GM21717 (cell line): ENCODE data around the gene MCM8.
"Not testable (repeated sequence)": the region's sequence is repeated elsewhere in the genome, so short reads cannot be mapped to it uniquely, and the experiment has no call there.

Experiments
- ATAC-seq: cut with Tn5 transposase; IDR thresholded peaks from one replicate; pipeline ENCODE4 v1.9.1; 2021; ENCODE audit warnings: mild to moderate bottlenecking, moderate library complexity; ENCODE audit not compliant: unreplicated experiment

The MCM8 gene

DNA sequence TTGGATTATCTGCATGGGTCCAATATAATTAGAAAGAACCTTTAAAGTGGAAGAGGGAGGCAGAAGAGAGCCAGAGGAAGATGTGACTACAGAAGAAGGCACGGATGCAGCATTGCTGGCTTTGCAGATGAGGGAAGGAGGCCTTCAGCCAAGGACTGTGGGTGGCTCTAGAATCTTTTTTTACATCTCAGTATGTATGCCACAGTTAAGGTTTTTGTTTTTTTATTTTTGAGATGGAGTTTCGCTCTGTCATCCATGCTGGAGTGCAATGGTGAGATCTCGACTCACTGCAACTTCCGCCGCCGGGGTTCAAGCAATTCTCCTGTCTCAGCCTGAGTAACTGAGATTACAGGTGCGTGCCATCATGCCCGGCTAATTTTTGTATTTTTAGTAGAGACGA is 49.3 kb downstream of the MCM8 start:
- no peak for ATAC-seq

DNA sequence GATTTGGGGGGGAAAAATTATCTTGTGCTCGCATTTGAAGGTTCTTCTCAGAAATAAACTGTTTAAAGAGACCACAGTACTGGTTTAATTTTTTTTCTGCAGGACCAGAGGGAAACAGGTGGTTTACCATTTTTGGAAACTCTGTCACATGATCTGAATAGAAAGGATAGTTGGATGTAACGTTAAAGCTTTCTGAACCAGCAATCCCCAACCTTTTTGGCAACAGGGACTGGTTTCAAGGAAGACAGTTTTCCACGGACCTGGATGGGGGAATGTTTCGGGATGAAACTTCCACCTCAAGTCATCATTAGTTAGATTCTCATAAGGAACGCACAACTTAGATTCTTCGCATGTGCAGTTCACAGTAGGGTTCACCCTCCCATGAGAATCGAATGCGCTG is 50.4 kb downstream of the MCM8 start:
- ATAC-seq: no peak

DNA sequence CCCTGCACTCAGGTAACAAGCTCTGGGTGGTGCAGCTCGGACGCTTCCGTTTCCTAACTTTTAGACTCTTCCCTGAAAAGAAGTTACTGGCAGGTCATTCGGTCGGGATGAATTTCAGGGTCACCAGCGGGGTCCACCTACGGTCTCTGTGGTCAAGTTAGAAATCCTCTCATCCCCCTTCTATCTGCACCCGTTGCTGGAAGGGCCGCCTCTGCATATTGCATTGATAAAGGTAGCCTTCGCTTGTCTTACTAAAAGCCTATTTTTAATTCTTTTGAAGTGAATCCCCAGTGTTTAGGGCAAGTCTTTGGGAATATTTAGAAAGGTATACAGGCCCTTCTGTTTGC is 56.1 kb downstream of the MCM8 start:
- no peak for ATAC-seq

DNA sequence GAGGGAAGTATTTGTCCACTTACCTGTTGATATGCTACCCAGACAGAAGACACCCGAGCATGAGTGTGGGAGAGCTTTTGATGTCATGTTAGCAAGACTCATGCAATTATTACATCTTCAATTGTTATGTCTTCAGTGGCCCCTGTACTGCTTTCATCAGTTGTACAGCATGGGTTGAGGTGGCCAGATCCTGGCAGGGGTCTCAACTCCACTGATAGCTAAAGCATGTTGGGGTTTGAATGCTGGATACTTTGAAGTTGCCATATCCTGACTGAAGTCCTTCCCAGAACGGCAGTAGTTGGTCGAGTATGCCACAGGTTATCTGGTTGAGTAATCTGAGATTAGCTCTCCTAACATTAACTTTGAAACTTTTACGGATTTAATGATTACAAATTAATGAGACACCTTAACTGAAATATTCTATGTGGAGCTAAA is 56.7 kb downstream of the MCM8 start:
- no peak for ATAC-seq

DNA sequence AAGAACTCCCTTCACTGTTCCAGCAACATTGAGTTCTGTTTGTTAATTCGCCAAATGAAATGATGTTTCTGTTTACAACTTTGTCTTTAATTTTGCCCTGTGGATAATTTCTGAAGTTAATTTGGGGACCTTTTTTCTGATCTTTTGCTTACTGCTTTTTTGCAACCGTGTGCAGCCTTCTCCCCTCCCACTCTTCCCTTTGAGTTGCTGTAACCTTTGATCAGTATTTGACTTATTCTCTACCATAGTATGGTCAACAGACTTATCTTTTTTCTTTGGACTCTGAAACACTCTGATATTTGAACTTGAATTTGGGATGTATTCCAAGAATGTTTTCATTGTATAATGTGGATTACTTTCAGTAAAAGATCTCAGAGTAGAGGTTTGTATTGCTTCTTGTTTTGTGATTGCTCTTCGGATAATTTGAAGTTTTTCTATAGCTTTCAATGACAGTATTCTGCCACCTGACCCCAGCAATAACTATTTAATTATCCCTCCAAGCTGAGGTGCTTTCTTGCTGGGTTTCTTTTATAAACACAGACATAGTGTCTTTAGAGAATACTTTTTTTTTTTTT is 57.2 kb downstream of the MCM8 start:
- ATAC-seq: no peak

DNA sequence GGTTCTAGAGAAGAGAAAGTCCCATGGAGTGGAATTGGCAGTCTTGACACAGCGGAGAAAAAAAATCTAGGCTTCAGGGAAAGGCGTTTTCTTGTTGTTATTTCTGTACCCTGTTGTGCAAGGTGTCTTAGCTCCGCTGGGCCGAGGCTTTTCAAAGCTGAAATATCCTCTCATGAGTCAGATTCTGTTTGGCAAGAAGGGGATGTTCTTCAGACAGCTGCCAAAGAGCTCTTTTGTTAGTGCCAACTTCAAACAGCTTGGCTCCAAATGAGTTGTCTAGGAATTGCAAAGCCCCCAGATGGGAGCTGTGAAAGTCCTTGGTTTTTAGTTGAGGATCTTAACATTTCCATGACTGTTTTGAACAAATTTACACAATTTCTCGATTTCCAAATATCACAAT is 57.8 kb downstream of the MCM8 start:
- no peak for ATAC-seq

DNA sequence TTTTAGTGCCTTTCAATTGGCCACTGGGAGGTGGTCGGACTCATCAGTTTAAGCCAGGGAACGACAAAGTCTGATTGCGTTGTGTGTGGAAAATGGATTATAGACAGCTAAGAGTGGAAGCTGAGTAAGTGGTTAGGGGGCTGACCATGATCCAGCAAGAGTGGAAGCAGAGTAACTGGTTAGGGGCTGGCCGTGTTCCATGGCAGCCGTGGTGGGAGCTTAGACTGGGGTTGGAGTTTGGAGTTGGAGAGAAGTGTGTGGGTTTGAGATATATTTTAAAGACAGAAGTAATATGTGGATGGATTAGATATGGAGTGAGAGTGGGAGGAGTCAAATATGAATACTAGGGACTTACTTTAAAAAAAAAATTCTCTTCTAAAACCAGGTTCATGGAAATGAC is 61.7 kb downstream of the MCM8 start:
- ATAC-seq: no peak

DNA sequence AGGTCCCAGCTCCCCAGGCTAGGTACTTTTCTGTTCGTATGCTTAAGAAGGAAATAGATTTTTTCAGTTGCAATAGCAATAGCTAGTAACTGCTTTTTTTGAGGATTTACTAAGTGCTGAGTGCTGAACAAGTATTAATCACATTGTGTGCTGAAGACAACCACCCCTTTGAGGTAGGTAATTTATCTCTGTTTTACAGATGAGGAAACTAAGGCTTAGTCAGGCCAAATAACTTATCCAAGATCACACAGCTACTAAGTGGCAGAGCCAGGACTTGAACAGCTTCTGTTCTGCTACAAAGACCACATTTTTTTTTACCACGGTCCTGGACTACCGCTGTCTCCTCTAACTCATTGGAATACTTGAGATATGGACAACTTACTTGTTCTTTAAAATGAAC is 63.6 kb downstream of the MCM8 start:
- ATAC-seq: no peak

DNA sequence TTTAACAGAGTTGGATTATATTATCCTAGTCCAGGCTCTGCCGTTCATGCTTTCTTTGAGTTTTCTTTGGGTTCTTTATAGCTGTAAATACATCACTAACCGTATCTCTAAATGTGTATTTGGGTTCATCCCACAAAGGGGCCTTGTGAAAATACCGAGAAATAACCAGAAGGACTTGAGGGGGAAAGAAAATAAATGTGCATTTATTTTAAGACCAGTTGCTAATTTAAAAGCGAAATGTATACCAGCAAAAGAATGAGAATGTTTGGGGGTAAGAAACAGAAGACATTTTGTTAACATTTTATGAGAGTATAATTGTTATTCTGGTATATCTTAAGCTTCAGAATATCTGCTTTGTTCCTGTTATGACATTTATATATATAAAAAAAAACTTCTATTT is 64.5 kb downstream of the MCM8 start:
- ATAC-seq: no peak

DNA sequence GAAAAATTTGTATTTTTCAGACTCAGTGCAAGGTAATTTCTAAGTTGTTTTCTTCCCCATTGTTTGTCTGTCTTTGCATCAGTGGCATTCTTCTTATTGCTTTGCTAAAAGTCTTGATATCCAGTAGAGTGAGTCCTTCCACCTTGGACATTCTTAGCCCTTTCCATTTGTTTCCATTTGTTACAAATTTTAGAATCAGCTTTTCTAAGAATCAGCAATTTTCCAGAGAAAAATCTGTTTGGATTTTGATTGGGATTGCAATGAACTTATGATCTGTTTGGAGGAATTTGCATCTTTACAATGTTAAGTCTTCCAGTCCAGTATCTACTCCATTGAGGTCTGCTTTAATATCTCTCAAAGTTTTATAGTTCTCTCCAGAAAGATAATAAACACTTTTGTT is 67.0 kb downstream of the MCM8 start:
- no peak for ATAC-seq

DNA sequence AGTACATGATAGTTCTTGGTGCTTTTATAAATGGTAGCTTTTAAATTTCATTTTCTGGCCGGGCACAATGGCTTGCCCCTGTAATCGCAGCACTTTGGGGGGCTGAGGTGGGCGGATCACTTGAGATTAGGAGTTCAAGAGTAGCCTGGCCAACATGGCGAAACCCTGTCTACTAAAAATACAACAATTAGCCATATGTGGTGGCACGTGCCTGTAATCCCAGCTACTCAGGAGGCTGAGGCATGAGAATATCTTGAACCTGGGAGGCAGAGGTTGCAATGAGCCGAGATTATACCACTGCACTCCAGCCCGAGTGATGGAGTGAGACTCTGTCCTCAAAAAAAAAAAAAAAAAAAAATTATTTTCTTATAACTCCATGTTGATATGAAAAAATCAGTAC is 67.4 kb downstream of the MCM8 start:
- no peak for ATAC-seq

DNA sequence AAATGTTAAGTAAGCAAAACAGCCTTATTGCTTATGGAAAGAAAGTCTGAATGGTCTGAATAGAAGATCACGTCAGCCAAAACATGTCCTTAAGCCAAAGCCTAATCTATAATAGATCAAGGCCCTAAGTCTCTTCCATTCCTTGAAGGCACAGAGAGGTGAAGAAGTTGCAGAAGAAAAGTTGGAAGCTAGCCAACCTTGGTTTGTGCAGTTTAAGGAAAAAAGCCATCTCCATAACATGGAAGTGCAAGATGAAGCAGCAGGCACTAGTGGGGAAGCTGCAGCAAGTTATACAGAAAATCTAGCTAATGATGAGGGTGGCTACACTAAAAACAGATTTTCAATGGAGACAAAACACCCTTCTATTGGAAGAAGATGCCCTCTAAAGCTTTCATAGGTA is 74.3 kb downstream of the MCM8 start:
- ATAC-seq: no peak

DNA sequence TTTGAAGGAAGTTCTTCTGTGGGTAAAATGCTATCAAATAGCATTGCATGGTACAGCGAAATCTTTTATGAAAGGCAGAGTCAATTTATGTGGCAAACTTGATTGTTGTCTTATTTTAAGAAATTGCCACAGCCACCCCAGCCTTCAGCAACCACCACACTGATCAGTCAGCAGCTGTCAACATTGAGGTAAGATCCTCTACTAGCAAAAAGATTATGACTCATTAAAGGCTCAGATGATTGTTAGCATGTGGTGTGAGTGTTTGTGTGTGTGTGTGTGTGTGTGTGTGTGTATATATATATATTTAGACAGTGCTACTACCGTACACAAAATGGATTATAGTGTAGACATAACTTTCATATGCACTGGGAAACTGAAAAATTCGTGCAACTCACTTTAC is 75.6 kb downstream of the MCM8 start:
- ATAC-seq: no peak

DNA sequence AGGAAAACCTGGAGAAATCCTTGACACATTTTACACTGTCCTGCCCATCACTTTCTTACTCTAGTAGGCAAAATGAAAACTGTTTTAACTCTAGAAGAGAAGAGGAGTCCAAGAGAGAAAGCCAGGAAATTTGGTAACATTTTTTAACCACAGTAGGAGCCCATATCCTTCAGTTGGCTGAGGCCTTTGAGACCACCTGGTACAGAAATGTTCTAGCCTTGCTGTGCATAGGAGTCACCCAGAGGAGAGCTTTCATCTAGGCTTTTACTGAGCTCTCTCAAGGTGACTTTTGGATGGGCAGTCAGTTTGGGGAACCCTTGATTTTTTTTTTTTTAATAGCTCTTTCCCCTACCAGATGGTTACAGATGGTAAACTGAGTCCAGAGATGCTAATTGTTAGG is 78.4 kb downstream of the MCM8 start:
- no peak for ATAC-seq

DNA sequence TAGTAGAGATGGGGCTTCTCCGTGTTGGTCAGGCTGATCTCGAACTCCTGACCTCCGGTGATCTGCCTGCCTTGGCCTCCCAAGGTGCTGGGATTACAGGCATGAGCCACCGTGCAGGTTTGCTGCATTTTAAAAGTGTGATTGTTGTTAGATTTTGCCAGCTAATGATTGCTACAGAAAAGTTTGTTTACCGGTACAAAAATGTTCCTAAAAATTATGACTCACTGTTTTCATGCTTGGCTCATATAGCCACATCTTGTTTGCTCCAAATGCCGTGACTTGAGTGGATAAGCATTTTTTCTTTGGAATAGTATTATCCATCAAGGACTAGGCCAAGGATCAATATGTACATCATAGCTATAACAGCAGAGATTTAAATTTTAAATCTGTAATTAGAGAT is 79.1 kb downstream of the MCM8 start:
- no peak for ATAC-seq

DNA sequence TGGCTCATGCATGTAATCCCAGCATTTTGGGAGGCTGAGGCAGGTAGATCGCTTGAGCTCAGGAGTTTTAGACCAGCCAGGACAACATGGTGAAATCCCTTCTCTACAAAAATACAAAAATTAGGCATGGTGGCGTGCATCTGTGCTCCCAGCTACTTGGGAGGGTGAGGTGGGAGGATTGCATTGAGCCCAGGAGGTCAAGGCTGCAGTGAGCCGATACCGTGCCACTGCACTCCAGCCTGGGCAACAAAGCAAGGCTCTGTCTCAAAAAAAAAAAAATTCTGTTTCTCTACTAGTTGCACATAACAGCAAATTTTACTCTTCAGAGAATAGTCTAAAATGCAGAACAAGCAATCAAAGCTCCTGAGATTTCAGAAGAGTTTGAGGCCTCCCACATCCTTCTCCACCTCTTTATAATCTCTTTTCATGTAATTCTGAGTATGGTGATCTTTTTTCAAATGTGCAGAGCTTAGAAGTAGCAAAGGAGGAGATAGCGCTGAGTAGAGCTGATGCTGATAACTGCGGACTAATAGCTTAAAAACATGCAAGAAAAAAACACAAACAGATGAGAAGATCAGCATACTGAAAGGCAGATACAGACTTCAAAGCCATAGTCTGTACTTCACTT is 80.1 kb downstream of the MCM8 start:
- no peak for ATAC-seq

DNA sequence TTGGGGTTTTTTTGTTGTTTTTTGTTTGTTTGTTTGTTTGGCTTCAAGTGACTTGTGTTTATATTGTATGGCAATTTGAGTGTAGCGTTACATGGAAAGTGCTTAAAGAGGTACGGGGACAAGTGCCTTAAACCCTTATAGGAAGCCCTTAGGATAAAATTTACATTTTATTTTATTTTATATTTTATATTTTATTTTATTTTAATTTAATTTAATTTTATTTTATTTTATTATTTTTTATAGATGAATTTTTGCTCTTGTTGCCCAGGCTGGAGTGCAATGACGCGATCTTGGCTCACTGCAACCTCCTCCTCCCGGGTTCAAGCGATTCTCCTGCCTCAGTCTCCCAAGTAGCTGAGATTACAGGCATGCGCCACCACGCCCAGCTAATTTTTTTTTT is 82.5 kb downstream of the MCM8 start:
- not testable (repeated sequence) for ATAC-seq

DNA sequence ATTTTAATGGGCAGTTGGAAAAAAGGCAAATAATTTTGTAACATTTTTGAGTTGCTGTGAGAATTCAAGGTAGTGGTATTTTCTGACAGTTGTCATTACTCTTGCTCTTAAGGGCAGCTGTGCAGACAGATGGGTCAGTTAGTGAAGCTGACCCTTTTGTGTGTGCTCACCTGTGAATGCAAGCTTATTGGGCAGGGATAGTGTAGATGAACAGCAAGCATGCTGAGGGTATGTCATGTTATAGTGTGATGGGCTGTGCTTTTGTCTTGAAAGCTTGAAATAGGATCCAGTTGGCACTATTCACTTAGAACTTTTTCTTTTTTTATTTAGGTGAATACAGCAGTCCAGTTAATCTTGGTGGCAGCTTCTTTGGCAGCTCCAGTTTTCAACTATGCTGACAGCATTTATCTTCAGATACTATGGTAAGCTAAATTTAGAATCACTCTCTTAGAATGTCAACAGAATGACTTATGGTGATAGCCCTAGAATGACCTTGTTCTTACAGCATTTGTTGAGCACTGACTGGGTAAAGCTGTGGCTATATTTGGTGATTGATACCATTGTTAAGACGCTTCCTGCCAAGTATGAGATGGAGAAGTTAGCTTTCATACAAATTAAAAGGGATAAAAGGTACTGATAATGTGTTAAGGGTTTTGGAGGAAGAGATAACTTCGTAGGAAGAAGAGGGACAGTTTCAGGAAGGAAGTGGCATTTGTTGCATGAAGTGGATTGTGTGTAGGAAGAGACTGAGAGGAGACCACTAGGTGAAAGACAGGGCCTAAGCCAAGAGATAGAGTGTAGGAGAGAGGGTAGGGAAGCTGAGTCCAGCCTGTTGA is 83.9 kb downstream of the MCM8 start:
- no peak for ATAC-seq

DNA sequence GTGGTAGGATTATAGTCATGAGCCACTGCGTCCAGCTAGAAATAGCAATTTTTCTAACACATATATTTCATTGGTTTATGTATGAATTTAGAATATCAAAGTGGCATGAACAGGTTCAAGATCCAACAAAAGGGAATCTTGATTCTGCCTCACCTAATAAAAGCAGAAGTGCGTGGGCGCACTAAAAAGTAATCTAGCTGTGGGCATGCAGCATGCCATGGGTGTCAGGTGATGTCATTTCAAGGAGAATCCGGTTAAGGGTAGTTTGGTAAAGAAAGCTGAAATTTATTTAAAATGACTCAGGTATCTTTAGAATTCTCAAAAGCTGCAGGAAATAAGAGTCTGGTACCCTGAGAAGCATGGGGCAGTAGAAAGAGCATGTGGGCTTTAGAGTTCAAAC is 85.8 kb downstream of the MCM8 start:
- ATAC-seq: no peak

DNA sequence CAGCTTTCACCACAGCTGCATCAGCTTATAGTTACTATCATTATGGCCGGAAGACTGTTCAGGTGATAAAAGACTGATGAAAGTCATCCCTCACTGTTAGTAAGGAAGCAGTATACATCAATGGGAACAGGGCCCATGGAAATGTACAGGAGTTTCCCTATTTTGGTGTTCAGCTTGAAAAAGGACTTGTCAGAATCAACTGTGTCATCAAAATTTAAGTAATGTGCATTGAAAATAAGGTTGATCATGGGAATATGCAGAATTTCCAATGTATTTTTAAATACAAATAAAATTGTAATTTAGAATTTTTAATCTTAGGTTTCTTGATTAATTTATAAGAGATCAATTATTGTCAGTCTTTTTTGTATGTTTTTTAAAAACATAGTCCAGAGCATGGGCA is 86.6 kb downstream of the MCM8 start:
- no peak for ATAC-seq

DNA sequence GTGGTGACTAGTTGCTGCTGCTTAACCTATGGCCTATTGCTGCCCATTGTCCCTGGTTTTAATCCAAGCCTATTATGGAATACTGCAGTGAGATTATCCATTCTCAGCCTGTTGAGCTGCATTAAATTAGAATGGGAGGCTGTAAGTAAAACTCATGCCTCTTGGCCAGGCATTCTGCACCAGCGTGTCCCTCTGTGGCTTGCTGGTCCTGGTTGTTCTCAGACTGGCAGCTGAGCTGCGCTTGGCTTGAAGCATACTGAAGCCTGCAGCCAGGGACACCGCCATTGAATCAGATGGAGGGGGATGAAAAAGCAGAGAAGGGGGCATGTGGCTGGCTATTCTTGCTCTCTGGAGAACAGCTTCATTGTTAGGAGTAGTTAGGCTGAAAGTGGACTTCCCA is 87.8 kb downstream of the MCM8 start:
- ATAC-seq: no peak

DNA sequence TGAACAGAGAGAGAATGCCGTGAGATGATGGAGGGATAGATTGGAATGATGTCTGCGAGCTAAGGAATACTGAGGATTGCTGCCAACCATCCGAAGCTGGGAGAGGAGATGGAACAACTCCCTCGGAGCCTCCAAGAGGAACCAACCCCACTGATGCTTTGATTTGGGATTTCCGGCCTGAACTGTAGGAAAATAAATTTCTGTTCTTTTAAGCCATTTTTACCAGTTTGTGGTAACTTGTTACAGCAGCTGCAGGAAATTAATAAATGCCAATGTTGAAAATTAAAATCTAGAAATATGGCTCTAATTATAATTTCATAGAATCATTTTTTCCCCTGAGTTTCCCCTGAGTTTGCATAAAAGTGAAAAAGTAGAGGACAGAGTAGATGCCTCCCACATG is 89.3 kb downstream of the MCM8 start:
- ATAC-seq: no peak

DNA sequence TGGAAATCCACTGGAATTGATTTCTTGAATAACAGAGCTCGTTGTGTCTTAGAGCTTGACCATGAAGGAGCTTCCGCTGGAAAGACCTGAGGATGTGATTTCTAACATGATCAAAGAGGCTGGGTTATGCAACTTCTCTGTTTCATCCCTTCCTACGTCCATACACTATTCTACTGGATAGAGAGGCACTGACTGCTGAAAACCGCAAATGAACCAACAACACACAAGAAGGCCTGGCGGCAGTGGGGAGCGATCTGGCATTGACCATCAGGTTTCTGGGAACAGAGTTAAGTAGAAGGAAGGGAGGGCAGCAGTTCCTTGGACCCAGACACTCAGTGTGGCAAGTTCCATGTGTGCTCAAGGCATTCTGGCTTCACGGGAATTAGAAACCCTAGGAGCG is 90.1 kb downstream of the MCM8 start:
- no peak for ATAC-seq
